GM19463 (cell line): ENCODE data around the gene TMEM143.
A peak's percentile ranks its signal among the peaks of the same experiment; 100 is the strongest.
"Not testable (repeated sequence)": the region's sequence is repeated elsewhere in the genome, so short reads cannot be mapped to it uniquely, and the experiment has no call there.

Source experiments
- ATAC-seq: cut with Tn5 transposase; IDR thresholded peaks from one replicate; pipeline ENCODE4 v1.9.1; 2021; ENCODE audit warnings: mild to moderate bottlenecking, moderate library complexity; ENCODE audit not compliant: unreplicated experiment

The TMEM143 gene

GRCh38 chr19:48363810-48364597 lies at the start of gene TMEM143, which contains the start of gene SYNGR4:
Gene TMEM143 (minus strand): TSS chr19:48363940. CDS start chr19:48363920, 20 bp downstream.
Gene SYNGR4 (plus strand): TSS chr19:48364367. CDS start chr19:48365843, 1,476 bp downstream.
- ATAC-seq: peak; percentile 82

- no peak for ATAC-seq
Measured at GRCh38 chr19:48405850-48406249, 42.1 kb upstream of the TMEM143 start.

GRCh38 chr19:48405010-48405659 lies 41.4 kb upstream of the TMEM143 start:
- no peak for ATAC-seq

GRCh38 chr19:48403606-48404005 lies 39.9 kb upstream of the TMEM143 start:
- peak; percentile 69 for ATAC-seq

GRCh38 chr19:48401287-48401686 lies 37.5 kb upstream of the TMEM143 start:
- no peak for ATAC-seq

GRCh38 chr19:48400018-48400742 lies 36.4 kb upstream of the TMEM143 start:
- ATAC-seq: no peak

- peak; percentile 58 for ATAC-seq
Measured at GRCh38 chr19:48398375-48399235, 34.9 kb upstream of the TMEM143 start.

GRCh38 chr19:48398102-48398374 lies 34.3 kb upstream of the TMEM143 start:
- no peak for ATAC-seq

GRCh38 chr19:48397263-48398101 lies 33.7 kb upstream of the TMEM143 start:
- no peak for ATAC-seq

- no peak for ATAC-seq
Measured at GRCh38 chr19:48396824-48397176, 33.1 kb upstream of the TMEM143 start.

GRCh38 chr19:48396016-48396823 lies 32.5 kb upstream of the TMEM143 start:
- no peak for ATAC-seq

GRCh38 chr19:48395499-48395898 lies 31.8 kb upstream of the TMEM143 start:
- ATAC-seq: no peak

- ATAC-seq: no peak
Measured at GRCh38 chr19:48395170-48395455, 31.4 kb upstream of the TMEM143 start.

- ATAC-seq: no peak
Measured at GRCh38 chr19:48394331-48395169, 30.8 kb upstream of the TMEM143 start.

- no peak for ATAC-seq
Measured at GRCh38 chr19:48393559-48394330, 30.0 kb upstream of the TMEM143 start, which contains the start of gene GRIN2D. Gene GRIN2D (plus strand): TSS chr19:48393668. CDS start chr19:48398393, 4,725 bp downstream.

- no peak for ATAC-seq
Measured at GRCh38 chr19:48392860-48393558, 29.3 kb upstream of the TMEM143 start.

GRCh38 chr19:48392006-48392344 lies 28.2 kb upstream of the TMEM143 start:
- not testable (repeated sequence) for ATAC-seq
